ENCODE results near the gene GSK3A.

GSK3A gene

GRCh38 chr19:42247640-42248199 lies 5.3 kb upstream of the GSK3A start:
- DNase-seq: no peak

DNA sequence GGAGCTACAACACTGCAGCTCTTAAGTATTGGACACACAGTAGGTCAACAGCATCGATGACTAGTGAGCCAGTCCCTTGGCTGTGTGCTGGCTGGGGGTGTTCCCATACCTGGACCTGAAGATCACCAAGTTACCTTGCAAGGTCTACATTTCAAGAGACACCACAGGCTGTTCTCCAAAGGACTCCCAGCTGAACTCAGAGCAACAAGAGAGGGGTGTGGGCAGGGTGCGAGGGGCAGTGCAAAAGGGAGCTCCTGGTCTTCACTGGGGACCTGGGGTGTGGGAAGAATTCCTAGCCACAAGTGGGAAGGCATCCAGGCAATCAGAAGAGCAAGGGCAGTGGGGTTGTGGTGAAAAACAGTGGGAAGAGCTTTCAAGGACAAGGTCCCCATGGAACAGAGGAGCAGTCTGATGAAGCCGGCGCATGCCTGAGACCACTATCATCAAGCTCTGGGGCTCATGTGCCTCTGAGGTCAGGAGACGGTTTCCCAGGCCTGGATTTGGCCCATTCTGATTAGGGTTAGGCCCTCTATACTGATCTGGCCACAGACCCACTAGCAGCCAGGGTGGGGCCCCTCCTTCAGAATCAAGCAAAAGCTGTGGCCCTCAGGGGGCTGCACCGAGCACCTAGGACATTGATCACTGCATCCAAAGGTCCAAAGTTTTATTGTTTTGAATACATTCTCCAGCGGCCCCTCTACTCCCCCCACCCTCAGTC lies 4.7 kb upstream of the GSK3A start:
- no peak for DNase-seq

- DNase-seq: no peak
Observed at GRCh38 chr19:42246143-42246921, 3.9 kb upstream of the GSK3A start.

DNA sequence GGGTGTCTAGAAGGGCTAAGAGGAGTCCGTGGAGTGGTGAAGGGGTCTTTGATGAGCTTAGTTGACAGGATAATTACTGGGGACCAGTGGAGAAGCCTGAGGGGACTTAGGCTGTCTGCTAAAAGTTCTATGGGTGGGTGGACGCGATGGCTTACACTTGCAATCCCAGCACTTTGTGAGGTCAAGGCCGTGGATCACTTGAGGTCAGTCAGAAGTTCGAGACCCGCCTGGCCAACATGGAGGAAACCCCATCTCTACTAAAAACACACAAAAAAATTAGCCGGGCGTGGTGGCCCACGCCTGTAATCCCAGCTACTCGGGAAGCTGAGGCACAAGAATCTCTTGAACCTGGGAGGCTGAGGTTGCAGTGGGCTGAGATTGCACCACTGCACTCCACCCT lies 2.8 kb upstream of the GSK3A start:
- no peak for DNase-seq

- DNase-seq: peak; percentile 91
Observed at GRCh38 chr19:42244347-42245220, 2.2 kb upstream of the GSK3A start.

DNA sequence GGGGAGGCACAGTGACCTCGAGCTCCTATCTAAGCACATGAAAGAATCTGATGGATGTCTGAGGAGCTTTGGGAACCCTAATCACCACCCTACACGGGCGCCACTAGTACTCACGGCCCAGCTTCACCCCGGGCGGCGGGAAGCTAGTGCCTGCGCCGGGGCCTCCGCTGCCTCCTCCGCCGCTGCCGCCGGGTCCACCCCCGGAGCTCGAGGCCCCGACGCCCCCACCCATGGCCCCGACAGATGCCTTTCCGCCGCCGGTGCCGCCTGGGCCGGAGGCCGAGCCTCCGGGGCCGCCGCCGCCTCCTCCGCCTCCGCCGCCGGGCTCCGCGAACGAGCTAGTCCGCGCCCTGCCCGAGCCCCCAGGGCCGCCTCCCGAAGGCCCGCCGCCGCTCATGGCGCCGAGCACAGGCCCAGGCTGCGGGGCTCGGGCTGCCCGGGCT lies 312 bp downstream of the GSK3A start:
- DNase-seq: peak; percentile 52

DNA sequence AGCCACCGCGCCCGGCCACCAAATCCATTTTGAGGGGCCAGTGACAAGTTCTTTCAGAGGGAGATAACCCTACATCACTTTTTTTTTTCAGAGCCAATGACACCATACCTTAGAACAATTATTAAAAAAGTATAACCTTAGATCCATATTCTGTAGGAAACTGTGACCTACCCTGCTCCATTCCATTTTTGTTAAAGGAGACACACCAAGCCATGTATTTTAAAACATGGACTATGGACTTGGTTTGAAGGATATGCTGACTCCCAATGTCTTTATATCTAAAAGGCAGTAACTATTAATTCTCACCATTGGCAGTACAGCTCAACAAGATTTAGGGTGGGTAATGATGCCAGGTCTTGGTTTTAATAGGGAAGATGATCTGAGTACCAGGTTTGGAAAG lies 1.1 kb downstream of the GSK3A start:
- no peak for DNase-seq

- DNase-seq: no peak
Observed at GRCh38 chr19:42239544-42240220, 2.7 kb downstream of the GSK3A start.

GRCh38 chr19:42235181-42235580 lies 7.2 kb downstream of the GSK3A start:
- no peak for DNase-seq

- no peak for DNase-seq
Observed at GRCh38 chr19:42234364-42234763, 8.0 kb downstream of the GSK3A start.

GRCh38 chr19:42233678-42234292 lies 8.6 kb downstream of the GSK3A start:
- no peak for DNase-seq

DNA sequence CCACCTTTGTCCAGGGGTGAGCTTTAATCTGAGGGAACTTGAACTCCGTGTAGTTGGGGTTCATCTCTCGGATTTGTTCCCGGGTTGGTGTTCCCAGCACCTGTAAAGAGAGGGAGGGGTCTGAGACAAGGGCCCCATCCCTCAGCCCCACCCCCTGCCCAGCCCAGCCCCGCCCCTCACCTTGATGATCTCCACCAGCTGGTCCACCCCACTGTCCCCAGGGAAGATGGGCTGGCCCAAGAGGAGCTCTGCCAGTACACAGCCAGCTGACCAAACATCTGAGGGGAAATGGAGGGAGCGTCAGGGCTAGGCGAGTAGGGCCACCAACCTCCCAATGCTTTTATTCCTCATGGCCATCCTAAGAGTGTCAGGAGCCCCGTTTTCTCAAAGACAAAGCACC lies 9.3 kb downstream of the GSK3A start:
- DNase-seq: no peak

DNA sequence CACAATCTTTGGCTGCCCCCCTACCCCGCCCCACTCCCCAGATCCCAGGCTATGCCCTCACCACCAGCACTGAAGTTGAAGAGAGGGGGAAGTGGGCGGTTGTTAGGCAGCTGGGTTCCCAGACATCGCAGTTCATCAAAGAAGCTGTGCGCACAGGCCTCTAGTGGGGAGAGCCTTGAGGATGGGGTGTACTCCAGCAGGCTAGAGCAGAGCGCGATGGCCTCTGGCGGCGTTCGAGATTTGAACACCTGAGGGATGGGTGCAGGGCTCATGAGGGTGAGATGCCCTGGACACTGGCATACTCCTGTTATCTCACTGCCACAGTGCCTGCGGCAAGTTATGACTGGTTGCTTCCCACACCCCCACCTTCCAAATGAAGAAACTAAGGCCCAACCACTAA lies 10.0 kb downstream of the GSK3A start:
- DNase-seq: no peak

DNA sequence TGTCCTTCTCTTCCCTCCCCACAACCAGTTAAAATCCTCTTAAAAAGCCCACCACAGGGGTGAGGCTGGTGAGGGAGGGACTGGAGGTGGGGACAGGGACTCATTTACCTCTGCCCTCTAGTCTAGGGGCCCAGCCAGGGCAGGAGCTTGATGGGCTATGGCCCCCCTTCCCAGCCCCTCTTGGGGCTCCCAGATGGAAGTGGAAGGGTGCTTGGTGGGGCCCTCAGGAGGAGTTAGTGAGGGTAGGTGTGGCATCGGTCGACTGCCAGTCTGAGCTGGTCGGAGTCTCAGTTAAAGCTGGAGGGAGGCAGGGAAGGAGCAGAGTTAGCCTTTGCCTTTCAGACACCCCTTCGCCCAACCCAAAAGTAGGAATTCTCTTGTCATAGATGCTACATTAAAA lies 11.8 kb downstream of the GSK3A start:
- DNase-seq: no peak

- no peak for DNase-seq
Observed at GRCh38 chr19:42229855-42230351, 12.5 kb downstream of the GSK3A start.

- DNase-seq: no peak
Observed at GRCh38 chr19:42229301-42229854, 13.0 kb downstream of the GSK3A start.

- DNase-seq: no peak
Observed at GRCh38 chr19:42228641-42229040, 13.8 kb downstream of the GSK3A start.

DNA sequence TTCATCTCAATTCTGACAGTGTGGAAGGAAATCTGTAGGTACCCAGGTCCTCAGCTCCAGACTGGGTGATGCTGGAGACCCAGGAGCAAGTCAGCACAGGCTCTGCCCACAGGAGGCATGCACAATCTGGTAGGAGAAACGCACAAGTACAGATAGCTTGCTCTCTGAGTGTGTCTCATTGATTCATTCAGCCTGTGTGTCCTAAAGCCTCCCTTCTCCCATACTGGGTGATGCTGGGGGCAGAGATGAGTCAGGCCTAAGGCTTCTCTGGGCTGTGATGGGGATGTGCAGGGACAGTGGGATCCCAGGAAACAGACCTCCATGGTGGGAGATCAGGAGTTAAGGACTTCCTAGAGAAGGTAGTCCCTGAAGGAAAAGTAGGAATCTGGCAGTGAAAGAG lies 15.5 kb downstream of the GSK3A start:
- DNase-seq: no peak

GRCh38 chr19:42225718-42226292 lies 16.6 kb downstream of the GSK3A start:
- DNase-seq: no peak

GRCh38 chr19:42224940-42225717 lies 17.3 kb downstream of the GSK3A start:
- no peak for DNase-seq

Measured in stimulated activated CD4-positive, alpha-beta T cell treated with anti-CD3 and anti-CD28 coated beads, Interleukin-4, amount 100 ng/mL, for 1 hour (primary cell).